SK-N-SH (cell line): ENCODE measurements around the gene CCDC197. TPM values are rescaled to one million over a fixed set of nuclear protein-coding genes. Genes with fewer than 3 reads are reported as not detected.

Experiments
- CTCF ChIA-PET: fragments of 300-600, 350-600 bp; formaldehyde crosslinking; extraction: SDS; loops from one replicate; lab custom pipeline; 2021; lab: Yijun Ruan, JAX
- POLR2A ChIA-PET: fragments of 350-600 bp; sonication (Branson Sonifier 250); formaldehyde crosslinking; extraction: SDS; loops from one replicate; lab custom pipeline; 2020; ENCODE audit warnings: antibody characterized with exemption, inconsistent platforms; lab: Yijun Ruan, JAX
- DNase-seq: peaks from one replicate; pipeline ENCODE4 v3.0.0; 2012
- H2AFZ ChIP-seq: fragments of 200-600 bp; sonication (generic); 2 replicates; pipeline ENCODE4 v1.8.1; 2016; ENCODE audit warnings: antibody characterized with exemption, mild to moderate bottlenecking, low read depth
- H3F3A ChIP-seq: fragments of 200-600 bp; sonication (generic); replicated peaks from 2 replicates; pipeline ENCODE3; 2016; ENCODE audit warnings: antibody characterized with exemption, mild to moderate bottlenecking; ENCODE audit not compliant: insufficient read depth
- H3K27ac ChIP-seq, 2 experiments: fragments of 200-500 bp in 1 of 2; fragments of 200-600 bp in 1 of 2; sonication (Bioruptor generic) in 1 of 2; sonication (generic), shearing (Covaris generic) in 1 of 2; 2 replicates each; pipeline versions ENCODE4 v1.5.1 to v1.6.1; 2014 to 2016; ENCODE audit warnings: low read depth in 2 of 2, inconsistent platforms in 1 of 2, low read length in 1 of 2, mild to moderate bottlenecking in 1 of 2, mixed read lengths in 1 of 2
- H3K27me3 ChIP-seq: fragments of 200-600 bp; sonication (generic), shearing (Covaris generic); 2 replicates; pipeline ENCODE4 v1.6.1; 2016; ENCODE audit warnings: mixed run types; ENCODE audit not compliant: insufficient read depth
- H3K36me3 ChIP-seq, 2 experiments: fragments of 200-500 bp in 1 of 2; fragments of 200-600 bp in 1 of 2; sonication (Bioruptor generic) in 1 of 2; sonication (generic) in 1 of 2; replicated peaks in 1 of 2; 2 replicates each; pipeline versions ENCODE3 to v1.5.1; 2014 to 2016; ENCODE audit warnings: low read length in 1 of 2, mild to moderate bottlenecking in 1 of 2; ENCODE audit not compliant: insufficient read depth in 2 of 2, control insufficient read depth in 1 of 2
- H3K4me1 ChIP-seq, 2 experiments: fragments of 200-500 bp in 1 of 2; fragments of 200-600 bp in 1 of 2; sonication (Bioruptor generic) in 1 of 2; sonication (generic), shearing (Covaris generic) in 1 of 2; 2 replicates each; pipeline versions ENCODE4 v1.5.1 to v1.6.1; 2014 to 2016; ENCODE audit warnings: low read depth in 1 of 2, low read length in 1 of 2, mixed run types in 1 of 2; ENCODE audit not compliant: insufficient read depth in 2 of 2, control insufficient read depth in 1 of 2
- H3K4me2 ChIP-seq: fragments of 200-600 bp; sonication (generic), shearing (Covaris generic); 2 replicates; pipeline ENCODE4 v1.6.1; 2017; ENCODE audit warnings: mixed run types
- H3K4me3 ChIP-seq, 2 experiments: fragments of 200-500 bp in 1 of 2; fragments of 200-600 bp in 1 of 2; sonication (Bioruptor generic) in 1 of 2; sonication (generic), shearing (Covaris generic) in 1 of 2; 2 replicates each; pipeline versions ENCODE4 v1.5.1 to v1.8.1; 2014 to 2016; ENCODE audit warnings: low read depth in 2 of 2, inconsistent platforms in 1 of 2, low read length in 1 of 2, mild to moderate bottlenecking in 1 of 2, mixed read lengths in 1 of 2, moderate library complexity in 1 of 2
- H3K79me2 ChIP-seq: fragments of 200-600 bp; sonication (generic); 2 replicates; pipeline ENCODE4 v1.8.1; 2017; ENCODE audit warnings: mild to moderate bottlenecking; ENCODE audit not compliant: insufficient read depth
- H3K9ac ChIP-seq: fragments of 200-600 bp; sonication (generic); 2 replicates; pipeline ENCODE4 v1.6.1; 2017; ENCODE audit warnings: mixed run types
- H3K9me2 ChIP-seq: fragments of 200-600 bp; sonication (generic); 2 replicates; pipeline ENCODE4 v1.6.1; 2017; ENCODE audit warnings: mixed run types
- H3K9me3 ChIP-seq: fragments of 200-600 bp; sonication (generic); 2 replicates; pipeline ENCODE4 v1.6.1; 2017; ENCODE audit warnings: mixed run types, mild to moderate bottlenecking, moderate library complexity
- H4K20me1 ChIP-seq: fragments of 200-600 bp; sonication (generic); 2 replicates; pipeline ENCODE4 v1.6.1; 2017; ENCODE audit warnings: mild to moderate bottlenecking, mixed run types; ENCODE audit not compliant: insufficient read depth
- EP300 ChIP-seq, 2 experiments: IDR thresholded peaks; 2 replicates each; pipeline versions ENCODE4 v1.4.0 to v1.6.1; 2012; ENCODE audit warnings: borderline replicate concordance in 1 of 2, low read depth in 1 of 2, low read length in 1 of 2
- EZH2phosphoT487 ChIP-seq: fragments of 200-600 bp; sonication (generic); IDR thresholded peaks from 2 replicates; pipeline ENCODE4 v1.6.1; 2017; ENCODE audit warnings: low read depth, mixed run types, mild to moderate bottlenecking, antibody characterized with exemption, moderate library complexity, borderline replicate concordance
- FOSL2 ChIP-seq: IDR thresholded peaks from 2 replicates; pipeline ENCODE4 v1.4.0; 2012; ENCODE audit warnings: low read depth, mild to moderate bottlenecking, moderate library complexity, borderline replicate concordance
- FOXJ3 ChIP-seq: sonication (generic); formaldehyde crosslinking; IDR thresholded peaks from 2 replicates; pipeline ENCODE4 v1.5.1; 2020; ENCODE audit warnings: mild to moderate bottlenecking, missing genetic modification reagents
- GABPA ChIP-seq: IDR thresholded peaks from 2 replicates; pipeline ENCODE4 v1.4.0; 2012; ENCODE audit warnings: low read depth, mild to moderate bottlenecking
- GATA2 ChIP-seq: sonication (generic); formaldehyde crosslinking; IDR thresholded peaks from 2 replicates; pipeline ENCODE4 v1.5.0; 2020; ENCODE audit warnings: mild to moderate bottlenecking, missing genetic modification reagents
- MEF2A ChIP-seq: IDR thresholded peaks from 2 replicates; pipeline ENCODE4 v1.4.0; 2012; ENCODE audit warnings: low read depth, borderline replicate concordance
- POLR2AphosphoS5 ChIP-seq: IDR thresholded peaks from 2 replicates; pipeline ENCODE4 v1.6.1; 2012; ENCODE audit warnings: low read depth, low read length
- RCOR1 ChIP-seq: fragments of 150-350 bp; IDR thresholded peaks from 2 replicates; pipeline ENCODE4 v1.6.1; 2017; ENCODE audit warnings: antibody characterized with exemption, low read length
- RFX5 ChIP-seq: IDR thresholded peaks from 2 replicates; pipeline ENCODE4 v1.6.1; 2012; ENCODE audit warnings: mild to moderate bottlenecking, improper control_type of control experiment, low read length
- RXRA ChIP-seq: IDR thresholded peaks from 2 replicates; pipeline ENCODE4 v1.4.0; 2012; ENCODE audit warnings: low read depth, mild to moderate bottlenecking, borderline replicate concordance
- SIN3A ChIP-seq: IDR thresholded peaks from 2 replicates; pipeline ENCODE4 v1.6.1; 2012; ENCODE audit warnings: low read depth, mild to moderate bottlenecking, low read length, moderate library complexity, borderline replicate concordance
- TEAD4 ChIP-seq: IDR thresholded peaks from 2 replicates; pipeline ENCODE4 v1.4.0; 2012; ENCODE audit warnings: mild to moderate bottlenecking, borderline replicate concordance; ENCODE audit not compliant: insufficient read depth
- YY1 ChIP-seq: IDR thresholded peaks from 2 replicates; pipeline ENCODE4 v1.4.0; 2012; ENCODE audit warnings: low read depth, mild to moderate bottlenecking
- WGBS: methylation state at CpG from one replicate; pipeline ENCODE4 v1.1.6; 2017; ENCODE audit warnings: low lambda C conversion rate; 5-methylcytosine and 5-hydroxymethylcytosine counted together
- polyA plus RNA-seq, 3 experiments: library from polyadenylated mRNA; depleted of rRNA; stranded (reverse); fragments of >200 nt; gene quantifications; 2 replicates each; pipeline ENCODE4 v1.2.3, GENCODE V29; 2012
- TF ChIP-seq, protein P1 (sequence below): IDR thresholded peaks from 2 replicates; pipeline ENCODE4 v1.6.1; 2012; ENCODE audit warnings: mild to moderate bottlenecking, low read depth, low read length, moderate library complexity
- TF ChIP-seq, protein P2 (sequence below): IDR thresholded peaks from 2 replicates; pipeline ENCODE4 v1.4.0; 2012; ENCODE audit warnings: low read depth
- TF ChIP-seq, protein P3 (sequence below): fragments of 150-350 bp; IDR thresholded peaks from 2 replicates; pipeline ENCODE4 v1.6.1; 2017; ENCODE audit warnings: antibody characterized with exemption, low read length, low read depth, borderline replicate concordance

CCDC197 gene
- polyA plus RNA-seq, 1 of the 3 experiments (the other 2 are of a cell fraction), result not detected

DNA sequence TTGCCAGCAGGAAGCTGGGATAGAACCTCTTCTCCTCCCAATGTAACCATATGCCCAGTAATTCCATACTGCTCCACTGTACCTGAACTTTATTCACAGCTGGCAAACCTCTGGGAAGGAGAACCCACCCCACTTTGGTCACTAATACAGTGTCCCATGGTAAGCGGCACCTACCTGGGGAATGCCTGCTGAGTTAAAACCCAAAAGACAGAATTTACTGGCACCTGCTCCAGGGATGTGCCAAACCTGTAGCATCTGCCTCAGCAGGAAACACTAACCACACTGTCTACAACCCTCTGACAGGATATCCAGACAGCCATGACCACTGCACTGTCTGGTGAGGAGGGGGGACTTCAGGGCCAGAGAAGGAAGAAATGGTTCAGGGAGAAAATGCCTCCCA is 57.3 kb downstream of the CCDC197 start:
- Histone ChIP-seq H3K27ac (no peak overlapping the region), H3K4me2 (no peak overlapping the region), H3K9ac (no peak overlapping the region), H3K4me1 (peaks cover 0 to 6% of the 10 kb centered on the region in 2 experiments; a peak in 1 of 4 replicates), H3K9me3 (no peaks in the 10 kb centered on the region), H3F3A (no peaks in the 10 kb centered on the region), H3K36me3 (peaks cover 54 to 90% of the 10 kb centered on the region in 2 experiments), H3K9me2 (no peaks in the 10 kb centered on the region), H3K79me2 (peaks cover 13% of the 10 kb centered on the region; the same call in 1 of the 2 replicates), H4K20me1 (0 out of 2 replicates have a peak, but pooled peaks cover 8% of the 10 kb centered on the region), H3K4me3 (no peak overlapping the region), H3K27me3 (no peaks in the 10 kb centered on the region), H2AFZ (no peak overlapping the region)
- WGBS, result 100% methylated on average over 1 of the region's 1 CpG
- CTCF ChIA-PET, result interaction anchor here (0.5 to 8.3 kb wide), 6 partner anchors 10 to 152 kb away, joined by 3 to 100 read pairs (median 3); no protein-coding TSS in a partner anchor
- TF ChIP-seq YY1 (no peak), RCOR1 (no peak), FOXJ3 (CRISPR knock-in tag) (no peak), GATA2 (CRISPR knock-in tag) (no peak), MEF2A (no peak), TEAD4 (no peak), RXRA (no peak)
- TF ChIP-seq, protein P1, sequence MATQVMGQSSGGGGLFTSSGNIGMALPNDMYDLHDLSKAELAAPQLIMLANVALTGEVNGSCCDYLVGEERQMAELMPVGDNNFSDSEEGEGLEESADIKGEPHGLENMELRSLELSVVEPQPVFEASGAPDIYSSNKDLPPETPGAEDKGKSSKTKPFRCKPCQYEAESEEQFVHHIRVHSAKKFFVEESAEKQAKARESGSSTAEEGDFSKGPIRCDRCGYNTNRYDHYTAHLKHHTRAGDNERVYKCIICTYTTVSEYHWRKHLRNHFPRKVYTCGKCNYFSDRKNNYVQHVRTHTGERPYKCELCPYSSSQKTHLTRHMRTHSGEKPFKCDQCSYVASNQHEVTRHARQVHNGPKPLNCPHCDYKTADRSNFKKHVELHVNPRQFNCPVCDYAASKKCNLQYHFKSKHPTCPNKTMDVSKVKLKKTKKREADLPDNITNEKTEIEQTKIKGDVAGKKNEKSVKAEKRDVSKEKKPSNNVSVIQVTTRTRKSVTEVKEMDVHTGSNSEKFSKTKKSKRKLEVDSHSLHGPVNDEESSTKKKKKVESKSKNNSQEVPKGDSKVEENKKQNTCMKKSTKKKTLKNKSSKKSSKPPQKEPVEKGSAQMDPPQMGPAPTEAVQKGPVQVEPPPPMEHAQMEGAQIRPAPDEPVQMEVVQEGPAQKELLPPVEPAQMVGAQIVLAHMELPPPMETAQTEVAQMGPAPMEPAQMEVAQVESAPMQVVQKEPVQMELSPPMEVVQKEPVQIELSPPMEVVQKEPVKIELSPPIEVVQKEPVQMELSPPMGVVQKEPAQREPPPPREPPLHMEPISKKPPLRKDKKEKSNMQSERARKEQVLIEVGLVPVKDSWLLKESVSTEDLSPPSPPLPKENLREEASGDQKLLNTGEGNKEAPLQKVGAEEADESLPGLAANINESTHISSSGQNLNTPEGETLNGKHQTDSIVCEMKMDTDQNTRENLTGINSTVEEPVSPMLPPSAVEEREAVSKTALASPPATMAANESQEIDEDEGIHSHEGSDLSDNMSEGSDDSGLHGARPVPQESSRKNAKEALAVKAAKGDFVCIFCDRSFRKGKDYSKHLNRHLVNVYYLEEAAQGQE, result no peak
- POLR2A ChIA-PET, result no interaction called here
- DNase-seq, result no peak

DNA sequence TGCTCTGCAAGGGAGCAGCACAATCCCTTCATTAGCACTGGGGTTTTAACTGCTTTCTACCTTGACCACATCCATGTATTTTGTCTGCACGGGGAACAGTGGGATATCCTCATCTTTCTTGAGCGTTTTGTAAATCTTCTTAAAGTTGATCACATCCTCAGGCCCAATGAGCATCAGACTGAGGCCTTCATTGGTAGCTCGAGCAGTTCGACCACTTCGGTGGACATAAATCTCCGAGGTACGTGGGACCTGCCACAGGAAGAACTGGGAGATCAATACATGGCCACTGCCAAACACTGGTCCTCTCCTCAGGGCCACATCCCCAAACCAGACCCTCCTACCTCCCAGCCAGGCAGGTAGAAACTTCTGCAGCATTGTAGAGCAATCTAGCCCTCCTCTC is 57.8 kb downstream of the CCDC197 start:
- 90% methylated on average over 7 of the region's 7 CpGs for WGBS
- POLR2A ChIA-PET, result no interaction called here
- H3K4me2 ChIP-seq, result no peak overlapping the region
- no peak overlapping the region for H3K9ac ChIP-seq
- peaks cover 0 to 6% of the 10 kb centered on the region in 2 experiments; a peak in 1 of 4 replicates for H3K4me1 ChIP-seq
- H3K27me3 ChIP-seq, result no peaks in the 10 kb centered on the region
- no peak for DNase-seq
- TF ChIP-seq EZH2phosphoT487, result no peak
- no peak for TF ChIP-seq POLR2AphosphoS5
- no peak for TF ChIP-seq FOSL2
- TF ChIP-seq YY1, result no peak
- TF ChIP-seq, protein P2, sequence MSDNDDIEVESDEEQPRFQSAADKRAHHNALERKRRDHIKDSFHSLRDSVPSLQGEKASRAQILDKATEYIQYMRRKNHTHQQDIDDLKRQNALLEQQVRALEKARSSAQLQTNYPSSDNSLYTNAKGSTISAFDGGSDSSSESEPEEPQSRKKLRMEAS, result no peak
- no peak for TF ChIP-seq GABPA
- TF ChIP-seq EP300 (IDR thresholded peaks at IDR 0.05; ENCODE audit: borderline replicate concordance in 1 of 2, low read depth in 1 of 2, low read length in 1 of 2), result no peak
- no peak for TF ChIP-seq RFX5
- TF ChIP-seq, protein P3, sequence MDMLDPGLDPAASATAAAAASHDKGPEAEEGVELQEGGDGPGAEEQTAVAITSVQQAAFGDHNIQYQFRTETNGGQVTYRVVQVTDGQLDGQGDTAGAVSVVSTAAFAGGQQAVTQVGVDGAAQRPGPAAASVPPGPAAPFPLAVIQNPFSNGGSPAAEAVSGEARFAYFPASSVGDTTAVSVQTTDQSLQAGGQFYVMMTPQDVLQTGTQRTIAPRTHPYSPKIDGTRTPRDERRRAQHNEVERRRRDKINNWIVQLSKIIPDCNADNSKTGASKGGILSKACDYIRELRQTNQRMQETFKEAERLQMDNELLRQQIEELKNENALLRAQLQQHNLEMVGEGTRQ, result no peak
- no peak for TF ChIP-seq MEF2A
- no peak for TF ChIP-seq SIN3A
- no peak for TF ChIP-seq RCOR1
- H3K9me3 ChIP-seq, result no peaks in the 10 kb centered on the region
- CTCF ChIA-PET, result interaction anchor here (0.5 to 8.3 kb wide), 4 partner anchors 19 to 152 kb away, joined by 3 to 100 read pairs (median 6); no protein-coding TSS in a partner anchor
- no peaks in the 10 kb centered on the region for H3F3A ChIP-seq
- no peak overlapping the region for H3K4me3 ChIP-seq
- H4K20me1 ChIP-seq, result 0 out of 2 replicates have a peak, but pooled peaks cover 8% of the 10 kb centered on the region
- H3K36me3 ChIP-seq, result peaks cover 54 to 93% of the 10 kb centered on the region in 2 experiments
- H2AFZ ChIP-seq, result no peak overlapping the region
- no peak overlapping the region for H3K27ac ChIP-seq
- H3K9me2 ChIP-seq, result no peaks in the 10 kb centered on the region
- H3K79me2 ChIP-seq, result peaks cover 13% of the 10 kb centered on the region; the same call in 1 of the 2 replicates
